Measurements from ENCODE around the gene SLC6A11.

GRCh38 chr3:10768708-10769394 is 47.2 kb upstream of the SLC6A11 start:
- no peak for TF ChIP-seq POLR2A (IDR thresholded peaks at IDR 0.05; ENCODE audit: low read length)
- no peak for TF ChIP-seq USF2 (IDR thresholded peaks at IDR 0.05)
- no peak for TF ChIP-seq CTCF (IDR thresholded peaks at IDR 0.05)
- no peak for TF ChIP-seq JUN (IDR thresholded peaks at IDR 0.05)
- TF ChIP-seq RAD21 (conservative IDR thresholded peaks at IDR 0.05 in 1 of 2, IDR thresholded peaks at IDR 0.05 in 1 of 2), result no peak
